GM12878 (cell line): Measurements from ENCODE around the gene WIPF1. TPM values are rescaled to one million over a fixed set of nuclear protein-coding genes. Genes with fewer than 3 reads are reported as not detected.

Experiments used
- CREM ChIP-seq: IDR thresholded peaks from 2 replicates; pipeline ENCODE4 v1.6.1; 2014; ENCODE audit warnings: antibody characterized with exemption, low read depth
- EED ChIP-seq: sonication (generic); IDR thresholded peaks from 2 replicates; pipeline ENCODE4 v1.6.1; 2016; ENCODE audit warnings: antibody characterized with exemption, low read depth
- HCFC1 ChIP-seq: fragments of 150-350 bp; IDR thresholded peaks from 2 replicates; pipeline ENCODE4 v1.6.1; 2014; ENCODE audit warnings: low read length
- IKZF1 ChIP-seq: fragments of 450-650 bp; conservative IDR thresholded peaks from 2 replicates; pipeline ENCODE4 v1.6.1; 2017; ENCODE audit warnings: antibody characterized with exemption, mild to moderate bottlenecking
- JUND ChIP-seq: IDR thresholded peaks from 2 replicates; pipeline ENCODE4 v1.6.1; 2012; ENCODE audit warnings: low read depth, mild to moderate bottlenecking, low read length, improper control_type of control experiment, moderate library complexity
- NBN ChIP-seq: fragments of 450-650 bp; IDR thresholded peaks from 2 replicates; pipeline ENCODE4 v1.6.1; 2016
- NR2C1 ChIP-seq: fragments of 450-650 bp; IDR thresholded peaks from 2 replicates; pipeline ENCODE4 v1.6.1; 2017; ENCODE audit warnings: antibody characterized with exemption, mild to moderate bottlenecking, moderate library complexity
- polyA plus RNA-seq, 11 experiments: library from polyadenylated mRNA; depleted of rRNA in 4 of 11; unstranded in 6 of 11; stranded (reverse) in 5 of 11; fragments of >200 nt; fragmentation: Nextera tagmentation in 4 of 11; fragmentation: Illumina TruSeq in 1 of 11; extraction: Ambion mirVana in 4 of 11; extraction: Trizol in 1 of 11; gene quantifications; 1 replicate in 1 of 11; 2 replicates in 10 of 11; pipeline versions ENCODE4 v1.2.1 to v1.2.3, GENCODE V29; 2011 to 2016; ENCODE audit warnings: inconsistent platforms in 2 of 11, missing spikeins in 2 of 11, low read depth in 1 of 11
- total RNA-seq, 4 experiments: library from RNA; depleted of rRNA in 3 of 4; stranded (reverse); fragments of >200 nt in 3 of 4; fragmentation: Illumina TruSeq in 1 of 4; extraction: Trizol in 1 of 4; gene quantifications; 2 replicates each; pipeline versions ENCODE4 v1.2.1 to v1.2.3, GENCODE V29; 2013 to 2021
- TF ChIP-seq, protein P1 (sequence below): fragments of 450-650 bp; IDR thresholded peaks from 2 replicates; pipeline ENCODE4 v1.6.1; 2017; ENCODE audit warnings: low read depth, mild to moderate bottlenecking, moderate library complexity
- TF ChIP-seq, protein P2 (sequence below): fragments of 450-650 bp; formaldehyde crosslinking; IDR thresholded peaks from 2 replicates; pipeline ENCODE4 v1.4.0; 2022; ENCODE audit warnings: mild to moderate bottlenecking, moderate library complexity
- TF ChIP-seq, protein P3 (sequence below): IDR thresholded peaks from 2 replicates; pipeline ENCODE4 v1.6.1; 2012; ENCODE audit warnings: low read length, inconsistent platforms
- TF ChIP-seq, protein P4 (sequence below): fragments of 450-650 bp; formaldehyde crosslinking; IDR thresholded peaks from 2 replicates; pipeline ENCODE4 v1.5.0; 2022; ENCODE audit warnings: mild to moderate bottlenecking, missing genetic modification characterization
- TF ChIP-seq, protein P5 (sequence below): IDR thresholded peaks from 2 replicates; pipeline ENCODE4 v1.6.1; 2011; ENCODE audit warnings: borderline replicate concordance, low read depth, mild to moderate bottlenecking, moderate library complexity, low read length; ENCODE audit not compliant: insufficient read depth, poor library complexity, severe bottlenecking
- TF ChIP-seq, protein P6 (sequence below): fragments of 450-650 bp; conservative IDR thresholded peaks from 2 replicates; pipeline ENCODE4 v1.6.1; 2017; ENCODE audit warnings: mild to moderate bottlenecking, moderate library complexity
- TF ChIP-seq, protein P7 (sequence below): fragments of 450-650 bp; IDR thresholded peaks from 2 replicates; pipeline ENCODE4 v1.6.1; 2014; ENCODE audit warnings: mild to moderate bottlenecking

The WIPF1 gene
- total and polyA plus RNA-seq, 10 of the 15 experiments (the other 5 are each of a cell fraction or from before 2014, with no cell fraction given) = 23.1 to 188 (median 68.9) TPM

DNA sequence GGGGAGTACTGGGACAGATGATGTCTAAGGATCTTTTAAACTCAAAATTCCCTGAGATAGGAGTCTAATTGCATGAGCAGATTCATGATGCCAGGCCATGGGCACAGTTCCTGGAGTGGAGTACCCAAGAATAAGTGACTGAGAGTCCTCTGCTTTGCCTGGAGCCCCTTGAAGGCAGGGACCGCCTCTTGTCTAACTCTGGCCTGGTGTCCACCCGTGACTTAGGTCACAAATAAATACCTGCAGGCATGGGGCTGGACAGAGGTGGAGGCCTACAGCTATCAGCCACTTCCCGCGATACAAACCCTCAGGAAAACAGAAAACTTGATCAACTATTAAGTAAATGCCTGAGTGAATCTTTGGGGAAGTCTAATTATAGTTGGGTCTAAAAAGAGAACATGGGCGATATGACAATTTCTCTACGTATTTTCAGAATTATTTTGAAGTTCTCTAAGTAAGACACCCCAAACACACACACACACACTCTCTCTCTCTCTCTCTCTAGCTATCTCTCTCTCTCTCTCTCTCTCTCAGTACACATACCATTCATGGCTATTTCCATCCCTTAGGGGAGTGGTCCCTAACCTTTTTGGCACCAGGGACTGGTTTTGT is 1.8 kb upstream of the WIPF1 start (continued):
- TF ChIP-seq, protein P1, sequence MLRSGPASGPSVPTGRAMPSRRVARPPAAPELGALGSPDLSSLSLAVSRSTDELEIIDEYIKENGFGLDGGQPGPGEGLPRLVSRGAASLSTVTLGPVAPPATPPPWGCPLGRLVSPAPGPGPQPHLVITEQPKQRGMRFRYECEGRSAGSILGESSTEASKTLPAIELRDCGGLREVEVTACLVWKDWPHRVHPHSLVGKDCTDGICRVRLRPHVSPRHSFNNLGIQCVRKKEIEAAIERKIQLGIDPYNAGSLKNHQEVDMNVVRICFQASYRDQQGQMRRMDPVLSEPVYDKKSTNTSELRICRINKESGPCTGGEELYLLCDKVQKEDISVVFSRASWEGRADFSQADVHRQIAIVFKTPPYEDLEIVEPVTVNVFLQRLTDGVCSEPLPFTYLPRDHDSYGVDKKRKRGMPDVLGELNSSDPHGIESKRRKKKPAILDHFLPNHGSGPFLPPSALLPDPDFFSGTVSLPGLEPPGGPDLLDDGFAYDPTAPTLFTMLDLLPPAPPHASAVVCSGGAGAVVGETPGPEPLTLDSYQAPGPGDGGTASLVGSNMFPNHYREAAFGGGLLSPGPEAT = no peak
- TF ChIP-seq, protein P2, sequence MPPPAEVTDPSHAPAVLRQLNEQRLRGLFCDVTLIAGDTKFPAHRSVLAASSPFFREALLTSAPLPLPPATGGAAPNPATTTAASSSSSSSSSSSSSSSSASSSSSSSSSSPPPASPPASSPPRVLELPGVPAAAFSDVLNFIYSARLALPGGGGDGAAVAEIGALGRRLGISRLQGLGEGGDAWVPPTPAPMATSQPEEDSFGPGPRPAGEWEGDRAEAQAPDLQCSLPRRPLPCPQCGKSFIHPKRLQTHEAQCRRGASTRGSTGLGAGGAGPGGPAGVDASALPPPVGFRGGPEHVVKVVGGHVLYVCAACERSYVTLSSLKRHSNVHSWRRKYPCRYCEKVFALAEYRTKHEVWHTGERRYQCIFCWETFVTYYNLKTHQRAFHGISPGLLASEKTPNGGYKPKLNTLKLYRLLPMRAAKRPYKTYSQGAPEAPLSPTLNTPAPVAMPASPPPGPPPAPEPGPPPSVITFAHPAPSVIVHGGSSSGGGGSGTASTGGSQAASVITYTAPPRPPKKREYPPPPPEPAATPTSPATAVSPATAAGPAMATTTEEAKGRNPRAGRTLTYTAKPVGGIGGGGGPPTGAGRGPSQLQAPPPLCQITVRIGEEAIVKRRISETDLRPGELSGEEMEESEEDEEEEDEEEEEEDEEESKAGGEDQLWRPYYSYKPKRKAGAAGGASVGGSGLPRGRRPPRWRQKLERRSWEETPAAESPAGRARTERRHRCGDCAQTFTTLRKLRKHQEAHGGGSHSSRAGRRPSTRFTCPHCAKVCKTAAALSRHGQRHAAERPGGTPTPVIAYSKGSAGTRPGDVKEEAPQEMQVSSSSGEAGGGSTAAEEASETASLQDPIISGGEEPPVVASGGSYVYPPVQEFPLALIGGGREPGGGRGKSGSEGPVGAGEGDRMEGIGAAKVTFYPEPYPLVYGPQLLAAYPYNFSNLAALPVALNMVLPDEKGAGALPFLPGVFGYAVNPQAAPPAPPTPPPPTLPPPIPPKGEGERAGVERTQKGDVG (CRISPR knock-in tag) = no peak
- TF ChIP-seq JUND = no peak
- 0 out of 2 replicates have a peak, but pooled peaks have one; percentile 35 for TF ChIP-seq NBN
- no peak for TF ChIP-seq NR2C1
- TF ChIP-seq, protein P3, sequence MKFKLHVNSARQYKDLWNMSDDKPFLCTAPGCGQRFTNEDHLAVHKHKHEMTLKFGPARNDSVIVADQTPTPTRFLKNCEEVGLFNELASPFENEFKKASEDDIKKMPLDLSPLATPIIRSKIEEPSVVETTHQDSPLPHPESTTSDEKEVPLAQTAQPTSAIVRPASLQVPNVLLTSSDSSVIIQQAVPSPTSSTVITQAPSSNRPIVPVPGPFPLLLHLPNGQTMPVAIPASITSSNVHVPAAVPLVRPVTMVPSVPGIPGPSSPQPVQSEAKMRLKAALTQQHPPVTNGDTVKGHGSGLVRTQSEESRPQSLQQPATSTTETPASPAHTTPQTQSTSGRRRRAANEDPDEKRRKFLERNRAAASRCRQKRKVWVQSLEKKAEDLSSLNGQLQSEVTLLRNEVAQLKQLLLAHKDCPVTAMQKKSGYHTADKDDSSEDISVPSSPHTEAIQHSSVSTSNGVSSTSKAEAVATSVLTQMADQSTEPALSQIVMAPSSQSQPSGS = no peak; the same call in 1 of the 2 replicates
- TF ChIP-seq CREM = 0 out of 2 replicates have a peak, but pooled peaks have one; percentile 7
- TF ChIP-seq, protein P4, sequence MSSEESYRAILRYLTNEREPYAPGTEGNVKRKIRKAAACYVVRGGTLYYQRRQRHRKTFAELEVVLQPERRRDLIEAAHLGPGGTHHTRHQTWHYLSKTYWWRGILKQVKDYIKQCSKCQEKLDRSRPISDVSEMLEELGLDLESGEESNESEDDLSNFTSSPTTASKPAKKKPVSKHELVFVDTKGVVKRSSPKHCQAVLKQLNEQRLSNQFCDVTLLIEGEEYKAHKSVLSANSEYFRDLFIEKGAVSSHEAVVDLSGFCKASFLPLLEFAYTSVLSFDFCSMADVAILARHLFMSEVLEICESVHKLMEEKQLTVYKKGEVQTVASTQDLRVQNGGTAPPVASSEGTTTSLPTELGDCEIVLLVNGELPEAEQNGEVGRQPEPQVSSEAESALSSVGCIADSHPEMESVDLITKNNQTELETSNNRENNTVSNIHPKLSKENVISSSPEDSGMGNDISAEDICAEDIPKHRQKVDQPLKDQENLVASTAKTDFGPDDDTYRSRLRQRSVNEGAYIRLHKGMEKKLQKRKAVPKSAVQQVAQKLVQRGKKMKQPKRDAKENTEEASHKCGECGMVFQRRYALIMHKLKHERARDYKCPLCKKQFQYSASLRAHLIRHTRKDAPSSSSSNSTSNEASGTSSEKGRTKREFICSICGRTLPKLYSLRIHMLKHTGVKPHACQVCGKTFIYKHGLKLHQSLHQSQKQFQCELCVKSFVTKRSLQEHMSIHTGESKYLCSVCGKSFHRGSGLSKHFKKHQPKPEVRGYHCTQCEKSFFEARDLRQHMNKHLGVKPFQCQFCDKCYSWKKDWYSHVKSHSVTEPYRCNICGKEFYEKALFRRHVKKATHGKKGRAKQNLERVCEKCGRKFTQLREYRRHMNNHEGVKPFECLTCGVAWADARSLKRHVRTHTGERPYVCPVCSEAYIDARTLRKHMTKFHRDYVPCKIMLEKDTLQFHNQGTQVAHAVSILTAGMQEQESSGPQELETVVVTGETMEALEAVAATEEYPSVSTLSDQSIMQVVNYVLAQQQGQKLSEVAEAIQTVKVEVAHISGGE = no peak
- TF ChIP-seq, protein P5, sequence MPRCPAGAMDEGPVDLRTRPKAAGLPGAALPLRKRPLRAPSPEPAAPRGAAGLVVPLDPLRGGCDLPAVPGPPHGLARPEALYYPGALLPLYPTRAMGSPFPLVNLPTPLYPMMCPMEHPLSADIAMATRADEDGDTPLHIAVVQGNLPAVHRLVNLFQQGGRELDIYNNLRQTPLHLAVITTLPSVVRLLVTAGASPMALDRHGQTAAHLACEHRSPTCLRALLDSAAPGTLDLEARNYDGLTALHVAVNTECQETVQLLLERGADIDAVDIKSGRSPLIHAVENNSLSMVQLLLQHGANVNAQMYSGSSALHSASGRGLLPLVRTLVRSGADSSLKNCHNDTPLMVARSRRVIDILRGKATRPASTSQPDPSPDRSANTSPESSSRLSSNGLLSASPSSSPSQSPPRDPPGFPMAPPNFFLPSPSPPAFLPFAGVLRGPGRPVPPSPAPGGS = no peak
- no peak for TF ChIP-seq HCFC1
- TF ChIP-seq IKZF1 = no peak
- TF ChIP-seq, protein P6, sequence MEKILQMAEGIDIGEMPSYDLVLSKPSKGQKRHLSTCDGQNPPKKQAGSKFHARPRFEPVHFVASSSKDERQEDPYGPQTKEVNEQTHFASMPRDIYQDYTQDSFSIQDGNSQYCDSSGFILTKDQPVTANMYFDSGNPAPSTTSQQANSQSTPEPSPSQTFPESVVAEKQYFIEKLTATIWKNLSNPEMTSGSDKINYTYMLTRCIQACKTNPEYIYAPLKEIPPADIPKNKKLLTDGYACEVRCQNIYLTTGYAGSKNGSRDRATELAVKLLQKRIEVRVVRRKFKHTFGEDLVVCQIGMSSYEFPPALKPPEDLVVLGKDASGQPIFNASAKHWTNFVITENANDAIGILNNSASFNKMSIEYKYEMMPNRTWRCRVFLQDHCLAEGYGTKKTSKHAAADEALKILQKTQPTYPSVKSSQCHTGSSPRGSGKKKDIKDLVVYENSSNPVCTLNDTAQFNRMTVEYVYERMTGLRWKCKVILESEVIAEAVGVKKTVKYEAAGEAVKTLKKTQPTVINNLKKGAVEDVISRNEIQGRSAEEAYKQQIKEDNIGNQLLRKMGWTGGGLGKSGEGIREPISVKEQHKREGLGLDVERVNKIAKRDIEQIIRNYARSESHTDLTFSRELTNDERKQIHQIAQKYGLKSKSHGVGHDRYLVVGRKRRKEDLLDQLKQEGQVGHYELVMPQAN = no peak
- TF ChIP-seq, protein P7, sequence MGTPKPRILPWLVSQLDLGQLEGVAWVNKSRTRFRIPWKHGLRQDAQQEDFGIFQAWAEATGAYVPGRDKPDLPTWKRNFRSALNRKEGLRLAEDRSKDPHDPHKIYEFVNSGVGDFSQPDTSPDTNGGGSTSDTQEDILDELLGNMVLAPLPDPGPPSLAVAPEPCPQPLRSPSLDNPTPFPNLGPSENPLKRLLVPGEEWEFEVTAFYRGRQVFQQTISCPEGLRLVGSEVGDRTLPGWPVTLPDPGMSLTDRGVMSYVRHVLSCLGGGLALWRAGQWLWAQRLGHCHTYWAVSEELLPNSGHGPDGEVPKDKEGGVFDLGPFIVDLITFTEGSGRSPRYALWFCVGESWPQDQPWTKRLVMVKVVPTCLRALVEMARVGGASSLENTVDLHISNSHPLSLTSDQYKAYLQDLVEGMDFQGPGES = no peak
- peak; percentile 23; the same call in 1 of the 2 replicates for TF ChIP-seq EED
